NT2/D1 (cell line): ENCODE data around the gene MYL9.

Source experiments
- SUZ12 ChIP-seq: IDR thresholded peaks from 2 replicates; pipeline ENCODE4 v1.6.1; 2011; ENCODE audit not compliant: insufficient read length, insufficient read depth; ENCODE audit errors: extremely low read depth
- YY1 ChIP-seq: IDR thresholded peaks from 2 replicates; pipeline ENCODE4 v1.6.1; 2011; ENCODE audit not compliant: insufficient read length, insufficient read depth

- TF ChIP-seq YY1: no peak
- TF ChIP-seq SUZ12: no peak
Observed at GRCh38 chr20:36579996-36580545, 38.8 kb downstream of the MYL9 start.
